CD4-positive, alpha-beta T cell treated with Interleukin-12 subunit alpha and Interleukin-12 subunit beta, for 1 hour (primary cell): ENCODE results near the gene IKBKE.
"Not testable (repeated sequence)": the region's sequence is repeated elsewhere in the genome, so short reads cannot be mapped to it uniquely, and the experiment has no call there.

Experiments
- DNase-seq: peaks from one replicate; pipeline ENCODE4 v3.0.0-alpha.2; 2020

Gene IKBKE

GRCh38 chr1:206476591-206476990, 6.3 kb downstream of the IKBKE start:
- DNase-seq, result no peak

- DNase-seq, result no peak
Observed at GRCh38 chr1:206477110-206477509, 6.8 kb downstream of the IKBKE start.

- DNase-seq, result no peak
Observed at GRCh38 chr1:206477581-206478380, 7.5 kb downstream of the IKBKE start.

GRCh38 chr1:206478746-206479145, 8.5 kb downstream of the IKBKE start:
- no peak for DNase-seq

GRCh38 chr1:206479183-206480125, 9.2 kb downstream of the IKBKE start:
- DNase-seq, result peak; percentile 72

- DNase-seq, result no peak
Observed at GRCh38 chr1:206480211-206480610, 9.9 kb downstream of the IKBKE start.

GRCh38 chr1:206482611-206483010, 12.3 kb downstream of the IKBKE start:
- no peak for DNase-seq

- not testable (repeated sequence) for DNase-seq
Observed at GRCh38 chr1:206483864-206484263, 13.6 kb downstream of the IKBKE start.

GRCh38 chr1:206484901-206485300, 14.6 kb downstream of the IKBKE start:
- DNase-seq, result no peak

- no peak for DNase-seq
Observed at GRCh38 chr1:206486995-206487788, 16.9 kb downstream of the IKBKE start.

GRCh38 chr1:206487970-206488369, 17.7 kb downstream of the IKBKE start:
- DNase-seq, result no peak

GRCh38 chr1:206488466-206488865, 18.2 kb downstream of the IKBKE start:
- no peak for DNase-seq

GRCh38 chr1:206489980-206490770, 19.9 kb downstream of the IKBKE start:
- peak; percentile 67 for DNase-seq

- DNase-seq, result no peak
Observed at GRCh38 chr1:206490771-206491405, 20.6 kb downstream of the IKBKE start.

- DNase-seq, result no peak
Observed at GRCh38 chr1:206491616-206492015, 21.3 kb downstream of the IKBKE start.

GRCh38 chr1:206492589-206492988, 22.3 kb downstream of the IKBKE start:
- DNase-seq, result no peak

GRCh38 chr1:206493279-206493678, 23.0 kb downstream of the IKBKE start:
- no peak for DNase-seq

GRCh38 chr1:206495011-206495461, 24.8 kb downstream of the IKBKE start:
- DNase-seq, result no peak

- DNase-seq, result no peak
Observed at GRCh38 chr1:206495493-206496046, 25.3 kb downstream of the IKBKE start.

- DNase-seq, result no peak
Observed at GRCh38 chr1:206496131-206496793, 26.0 kb downstream of the IKBKE start.

- no peak for DNase-seq
Observed at GRCh38 chr1:206497363-206497762, 27.1 kb downstream of the IKBKE start.
